Ovary (tissue), 9 donors: ENCODE results near the gene MAOB. TPM values are rescaled to one million over a fixed set of nuclear protein-coding genes. Genes with fewer than 3 reads are reported as not detected.
A peak's percentile ranks its signal among the peaks of the same experiment; 100 is the strongest.

ENCODE experiments used
- DNase-seq, 5 donors: peaks; one replicate each; pipeline ENCODE4 v3.0.0-alpha.2; 2019 to 2020
- H3K27ac ChIP-seq, 2 donors: fragments of 200-600 bp; one replicate each; pipeline versions ENCODE4 v1.5.1 to v1.8.0; 2019 to 2022
- H3K27me3 ChIP-seq: fragments of 200-600 bp; one replicate; pipeline ENCODE4 v1.8.0; 2022
- H3K36me3 ChIP-seq: fragments of 200-600 bp; sonication (generic); one replicate; pipeline ENCODE4 v1.5.1; 2019
- H3K4me1 ChIP-seq: one replicate; pipeline ENCODE4 v1.8.1; 2013; ENCODE audit warnings: mild to moderate bottlenecking, moderate library complexity; ENCODE audit not compliant: insufficient read depth
- H3K4me3 ChIP-seq: fragments of 200-600 bp; sonication (generic); one replicate; pipeline ENCODE4 v1.5.1; 2017
- H3K9me3 ChIP-seq, 2 donors: fragments of 200-600 bp in 1 of 2; sonication (generic) in 1 of 2; one replicate each; pipeline versions ENCODE4 v1.5.1 to v1.8.1; 2013 to 2019; ENCODE audit warnings: mild to moderate bottlenecking in 1 of 2, moderate library complexity in 1 of 2
- EP300 ChIP-seq: sonication (generic); formaldehyde crosslinking; IDR thresholded peaks from one replicate; pipeline ENCODE4 v1.6.1; 2017; ENCODE audit warnings: antibody characterized with exemption
- POLR2A ChIP-seq: fragments of 450-650 bp; IDR thresholded peaks from one replicate; pipeline ENCODE4 v1.6.1; 2017; ENCODE audit warnings: antibody characterized with exemption, mild to moderate bottlenecking, moderate library complexity
- WGBS, 3 donors: extraction: QIAGEN DNeasy Blood & Tissue Kit in 1 of 3; methylation state at CpG; one replicate each; pipeline versions ENCODE4 v1.1.5 to v1.1.7; 2013 to 2017; 5-methylcytosine and 5-hydroxymethylcytosine counted together
- intact Hi-C, 4 donors: fragments of 100-400 bp; cut with DNase I; formaldehyde crosslinking; loops; one replicate each; pipeline versions ENCODE4 v1.11.0 to v1.15.1; 2022 to 2023
- polyA plus RNA-seq, 2 donors: library from polyadenylated mRNA; stranded (reverse); fragments of 200-250 nt in 1 of 2; fragments of 350-450 nt in 1 of 2; fragmentation: Illumina TruSeq in 1 of 2; extraction: RNeasy Lipid Tissue Mini Kit (QIAGEN cat#74804) in 1 of 2; gene quantifications; one replicate each; pipeline ENCODE4 v1.2.3, GENCODE V29; 2013 to 2014
- total RNA-seq, 7 donors: library from RNA; depleted of rRNA in 2 of 7; stranded (reverse); fragments of >200 nt in 2 of 7; fragmentation: NEBNext Ultra II Directional in 3 of 7; extraction: Animal tissue kit (Norgen Biotek cat#: 25700) in 3 of 7; gene quantifications; one replicate each; pipeline versions ENCODE4 v1.1.0 to v1.2.4, GENCODE V29; 2016 to 2023
- TF ChIP-seq, protein P1 (sequence below), 3 donors: fragments of 450-650 bp in 2 of 3; fragments of 200-600 bp in 1 of 3; IDR thresholded peaks; one replicate each; pipeline versions ENCODE4 v1.5.1 to v1.8.0; 2016 to 2022; ENCODE audit warnings: antibody characterized with exemption in 3 of 3, mild to moderate bottlenecking in 1 of 3
- donor health status: DM: no; HTN: no; CAD: no; lungs with moderate emphysema.
- donor health status: DM: no; HTN: no; CAD: no.
- donor health status: Bipolar disorder and iron deficiency.
- donor health status: DM: yes; HTN: yes; CAD: no.
- donor health status: DM: no; HTN: no; CAD: no.
- donor health status: DM: yes; HTN: yes; CAD: no.

Gene MAOB
- total and polyA plus RNA-seq, 9 donors, result 57.2 to 322 (median 180) TPM

DNA sequence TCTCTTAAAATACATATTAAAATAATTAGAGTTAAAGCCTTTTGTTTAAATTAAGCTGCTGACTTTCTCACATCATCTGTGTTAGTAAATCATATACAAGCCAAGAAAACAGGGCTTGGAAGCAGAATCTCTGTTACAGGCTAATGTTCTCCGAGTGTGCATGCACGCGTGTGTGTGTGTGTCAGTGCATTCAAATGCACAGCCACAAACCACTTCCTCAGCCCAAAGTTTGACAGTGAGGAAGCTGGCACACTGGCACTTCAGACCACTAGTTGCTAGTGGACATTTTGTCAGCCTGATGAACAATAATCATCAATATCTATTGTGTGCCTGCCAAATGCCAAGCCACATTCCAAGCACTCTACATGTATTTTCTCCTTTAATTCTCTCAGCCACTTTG is 5.6 kb downstream of the MAOB start:
- Histone ChIP-seq H3K27ac (no peak overlapping the region), H3K9me3 (no peaks in the 10 kb centered on the region), H3K36me3 (no peaks in the 10 kb centered on the region), H3K4me1 (peaks cover 7% of the 10 kb centered on the region), H3K27me3 (no peaks in the 10 kb centered on the region), H3K4me3 (no peak overlapping the region)
- no peak for DNase-seq
- WGBS, 3 donors, result 61 to 72% (median 66%) methylated on average over 3 of the region's 3 CpGs
- TF ChIP-seq, protein P1, sequence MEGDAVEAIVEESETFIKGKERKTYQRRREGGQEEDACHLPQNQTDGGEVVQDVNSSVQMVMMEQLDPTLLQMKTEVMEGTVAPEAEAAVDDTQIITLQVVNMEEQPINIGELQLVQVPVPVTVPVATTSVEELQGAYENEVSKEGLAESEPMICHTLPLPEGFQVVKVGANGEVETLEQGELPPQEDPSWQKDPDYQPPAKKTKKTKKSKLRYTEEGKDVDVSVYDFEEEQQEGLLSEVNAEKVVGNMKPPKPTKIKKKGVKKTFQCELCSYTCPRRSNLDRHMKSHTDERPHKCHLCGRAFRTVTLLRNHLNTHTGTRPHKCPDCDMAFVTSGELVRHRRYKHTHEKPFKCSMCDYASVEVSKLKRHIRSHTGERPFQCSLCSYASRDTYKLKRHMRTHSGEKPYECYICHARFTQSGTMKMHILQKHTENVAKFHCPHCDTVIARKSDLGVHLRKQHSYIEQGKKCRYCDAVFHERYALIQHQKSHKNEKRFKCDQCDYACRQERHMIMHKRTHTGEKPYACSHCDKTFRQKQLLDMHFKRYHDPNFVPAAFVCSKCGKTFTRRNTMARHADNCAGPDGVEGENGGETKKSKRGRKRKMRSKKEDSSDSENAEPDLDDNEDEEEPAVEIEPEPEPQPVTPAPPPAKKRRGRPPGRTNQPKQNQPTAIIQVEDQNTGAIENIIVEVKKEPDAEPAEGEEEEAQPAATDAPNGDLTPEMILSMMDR (IDR thresholded peaks at IDR 0.05), result no peak
- TF ChIP-seq EP300, result no peak
- no peak for TF ChIP-seq POLR2A
- intact Hi-C loops, result no loop called here

DNA sequence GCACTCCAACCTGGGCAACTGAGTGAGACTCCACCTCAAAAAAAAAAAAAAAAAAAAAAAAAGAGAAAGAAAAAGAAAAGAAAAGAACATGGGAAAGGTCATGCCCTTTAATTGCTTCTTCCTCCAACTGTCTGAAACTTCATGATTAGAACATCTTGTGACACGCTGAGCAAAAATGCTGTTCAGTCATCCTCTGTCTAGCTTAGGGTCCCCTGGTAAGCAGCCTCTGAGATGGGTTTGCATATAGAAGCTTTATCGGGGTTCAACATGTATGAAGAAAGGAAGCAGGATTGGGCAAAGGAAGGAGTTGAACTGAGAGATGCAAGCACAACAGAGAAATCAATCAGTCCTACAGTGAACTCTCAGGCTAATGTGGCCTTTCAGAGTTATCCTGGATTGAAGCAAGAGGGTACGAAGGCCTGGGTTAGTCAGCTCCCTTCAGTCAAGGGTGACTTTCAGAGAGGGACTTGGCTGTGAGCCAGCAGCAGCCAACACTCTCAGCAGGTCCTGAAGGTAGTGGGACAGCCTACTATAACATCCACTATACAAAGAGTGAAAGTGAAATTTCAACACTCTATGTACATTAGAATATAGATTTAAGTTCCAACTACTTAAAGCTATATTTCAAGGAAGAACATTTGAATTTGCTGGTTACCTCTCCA is 11.4 kb downstream of the MAOB start:
- intact Hi-C loops, result no loop called here
- Histone ChIP-seq H3K4me3 (no peak overlapping the region), H3K9me3 (no peaks in the 10 kb centered on the region), H3K27me3 (no peaks in the 10 kb centered on the region), H3K27ac (no peak overlapping the region), H3K36me3 (no peaks in the 10 kb centered on the region), H3K4me1 (no peaks in the 10 kb centered on the region)
- WGBS, 3 donors, result 79 to 90% (median 90%) methylated on average over 3 of the region's 3 CpGs
- no peak for TF ChIP-seq POLR2A
- DNase-seq, result peak in 1 of 5 donors; percentile 25

DNA sequence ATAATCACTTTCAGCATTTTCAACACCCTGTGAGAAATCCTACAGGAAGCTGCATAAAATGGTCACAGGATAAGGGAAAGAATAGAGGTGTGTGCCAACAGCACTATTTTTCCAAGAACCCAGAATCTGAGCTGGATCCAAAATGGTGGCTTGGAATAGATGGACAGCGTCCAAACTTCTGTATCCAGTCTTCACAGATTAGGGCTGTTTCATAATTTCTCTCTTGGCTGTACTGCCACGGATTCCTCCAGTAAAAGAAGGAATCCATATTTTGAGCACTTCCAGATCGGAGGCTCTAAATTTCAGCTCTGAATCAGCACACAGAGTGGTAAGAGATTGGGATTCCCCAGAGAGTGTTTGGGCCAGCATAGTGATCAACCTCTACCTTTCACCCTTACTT is 12.2 kb downstream of the MAOB start:
- no peak for DNase-seq
- no peaks in the 10 kb centered on the region for H3K36me3 ChIP-seq
- 52 to 58% (median 57%) methylated on average over 3 of the region's 3 CpGs for WGBS, 3 donors
- no peak overlapping the region for H3K4me3 ChIP-seq
- intact Hi-C loops, result no loop called here
- no peak overlapping the region for H3K27ac ChIP-seq
- no peaks in the 10 kb centered on the region for H3K4me1 ChIP-seq
- H3K9me3 ChIP-seq, result no peaks in the 10 kb centered on the region
- no peaks in the 10 kb centered on the region for H3K27me3 ChIP-seq
- TF ChIP-seq, protein P1 (IDR thresholded peaks at IDR 0.05), result no peak

DNA sequence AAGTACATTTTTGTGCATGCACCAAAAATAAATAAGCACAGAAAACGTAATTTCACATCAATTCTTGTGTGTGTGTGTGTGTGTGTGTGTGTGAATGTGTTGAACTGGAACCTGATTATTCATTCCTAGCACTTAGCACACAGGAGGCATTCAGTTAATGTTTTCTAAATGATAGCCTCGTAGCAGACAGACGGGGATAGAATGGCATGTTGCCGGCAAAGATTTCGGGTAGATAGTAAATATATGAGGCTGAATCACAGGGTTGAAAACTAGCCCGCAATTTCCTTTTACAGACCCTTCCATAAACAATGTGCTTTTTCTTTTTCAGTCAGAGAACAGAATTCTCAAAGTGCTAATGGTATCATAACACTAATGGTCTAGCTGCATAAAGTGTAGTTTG is 13.5 kb downstream of the MAOB start:
- no peak for DNase-seq
- Histone ChIP-seq H3K4me3 (no peak overlapping the region), H3K36me3 (no peaks in the 10 kb centered on the region), H3K27me3 (no peaks in the 10 kb centered on the region), H3K4me1 (no peaks in the 10 kb centered on the region), H3K9me3 (no peaks in the 10 kb centered on the region), H3K27ac (no peak overlapping the region)
- intact Hi-C loops, result no loop called here
- 31 to 38% (median 31%) methylated on average over 6 of the region's 6 CpGs for WGBS, 3 donors
- TF ChIP-seq POLR2A (no peak), EP300 (no peak)
- TF ChIP-seq, protein P1 (IDR thresholded peaks at IDR 0.05), result no peak

DNA sequence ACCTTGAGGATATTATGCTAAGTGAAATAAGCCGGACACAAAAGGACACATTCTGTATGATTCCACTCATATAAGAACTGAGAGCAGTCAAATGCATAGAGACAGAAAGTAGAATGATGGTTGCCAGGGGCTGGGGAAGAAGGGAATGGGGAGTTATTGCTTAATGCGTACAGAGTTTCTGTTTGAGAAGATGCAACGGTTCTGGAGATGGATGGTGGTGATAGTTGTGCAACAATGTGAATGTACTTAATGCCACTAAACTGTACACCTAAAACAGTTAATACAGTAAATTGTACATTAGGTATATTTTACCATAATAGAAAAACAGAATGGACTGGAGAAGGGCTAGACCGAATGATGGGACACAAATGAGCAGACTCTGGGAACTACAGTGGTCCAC is 15.8 kb downstream of the MAOB start:
- no peak overlapping the region for H3K27ac ChIP-seq
- no peaks in the 10 kb centered on the region for H3K27me3 ChIP-seq
- no peaks in the 10 kb centered on the region for H3K36me3 ChIP-seq
- 83 to 86% (median 85%) methylated on average over 4 of the region's 4 CpGs for WGBS, 3 donors
- H3K4me1 ChIP-seq, result no peaks in the 10 kb centered on the region
- intact Hi-C loops, result no loop called here
- no peak overlapping the region for H3K4me3 ChIP-seq
- no peak for DNase-seq
- no peak for TF ChIP-seq POLR2A
- TF ChIP-seq, protein P1 (IDR thresholded peaks at IDR 0.05), result no peak
- no peak for TF ChIP-seq EP300
- no peaks in the 10 kb centered on the region for H3K9me3 ChIP-seq
